GM10266 (cell line): ENCODE data around the gene LYSET.
A peak's percentile ranks its signal among the peaks of the same experiment; 100 is the strongest.
"Not testable (repeated sequence)": the region's sequence is repeated elsewhere in the genome, so short reads cannot be mapped to it uniquely, and the experiment has no call there.

ENCODE experiments used
- DNase-seq: peaks from one replicate; pipeline ENCODE4 v3.0.0; 2012; ENCODE audit errors: extremely low spot score
- TF ChIP-seq, protein P1 (sequence below): IDR thresholded peaks from 2 replicates; pipeline ENCODE4 v1.5.1; 2012; ENCODE audit warnings: mild to moderate bottlenecking, low read depth; ENCODE audit not compliant: control insufficient read depth, insufficient read depth; ENCODE audit errors: missing control alignments

The LYSET gene

DNA sequence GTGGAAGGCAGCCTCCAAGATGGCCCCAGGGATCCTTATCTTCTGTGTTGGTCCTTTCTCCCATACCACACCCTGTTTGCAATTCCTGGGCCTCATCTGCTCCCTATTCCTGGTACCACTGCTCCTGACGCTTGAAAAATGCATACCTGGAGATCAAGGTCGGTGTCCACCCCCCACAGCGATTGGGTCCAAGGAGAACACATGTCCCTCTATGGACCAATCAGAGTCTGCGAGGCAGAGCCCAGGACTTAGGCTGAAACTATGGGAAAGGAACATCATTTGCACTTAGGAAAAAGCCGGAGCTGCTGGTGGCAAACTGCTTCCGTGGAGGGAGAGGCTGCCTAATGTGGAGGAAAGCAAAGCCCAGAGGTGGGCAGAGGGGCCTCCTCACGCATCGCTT, 36.1 kb upstream of the LYSET start:
- TF ChIP-seq, protein P1, sequence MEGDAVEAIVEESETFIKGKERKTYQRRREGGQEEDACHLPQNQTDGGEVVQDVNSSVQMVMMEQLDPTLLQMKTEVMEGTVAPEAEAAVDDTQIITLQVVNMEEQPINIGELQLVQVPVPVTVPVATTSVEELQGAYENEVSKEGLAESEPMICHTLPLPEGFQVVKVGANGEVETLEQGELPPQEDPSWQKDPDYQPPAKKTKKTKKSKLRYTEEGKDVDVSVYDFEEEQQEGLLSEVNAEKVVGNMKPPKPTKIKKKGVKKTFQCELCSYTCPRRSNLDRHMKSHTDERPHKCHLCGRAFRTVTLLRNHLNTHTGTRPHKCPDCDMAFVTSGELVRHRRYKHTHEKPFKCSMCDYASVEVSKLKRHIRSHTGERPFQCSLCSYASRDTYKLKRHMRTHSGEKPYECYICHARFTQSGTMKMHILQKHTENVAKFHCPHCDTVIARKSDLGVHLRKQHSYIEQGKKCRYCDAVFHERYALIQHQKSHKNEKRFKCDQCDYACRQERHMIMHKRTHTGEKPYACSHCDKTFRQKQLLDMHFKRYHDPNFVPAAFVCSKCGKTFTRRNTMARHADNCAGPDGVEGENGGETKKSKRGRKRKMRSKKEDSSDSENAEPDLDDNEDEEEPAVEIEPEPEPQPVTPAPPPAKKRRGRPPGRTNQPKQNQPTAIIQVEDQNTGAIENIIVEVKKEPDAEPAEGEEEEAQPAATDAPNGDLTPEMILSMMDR: no peak
- no peak for DNase-seq

DNA sequence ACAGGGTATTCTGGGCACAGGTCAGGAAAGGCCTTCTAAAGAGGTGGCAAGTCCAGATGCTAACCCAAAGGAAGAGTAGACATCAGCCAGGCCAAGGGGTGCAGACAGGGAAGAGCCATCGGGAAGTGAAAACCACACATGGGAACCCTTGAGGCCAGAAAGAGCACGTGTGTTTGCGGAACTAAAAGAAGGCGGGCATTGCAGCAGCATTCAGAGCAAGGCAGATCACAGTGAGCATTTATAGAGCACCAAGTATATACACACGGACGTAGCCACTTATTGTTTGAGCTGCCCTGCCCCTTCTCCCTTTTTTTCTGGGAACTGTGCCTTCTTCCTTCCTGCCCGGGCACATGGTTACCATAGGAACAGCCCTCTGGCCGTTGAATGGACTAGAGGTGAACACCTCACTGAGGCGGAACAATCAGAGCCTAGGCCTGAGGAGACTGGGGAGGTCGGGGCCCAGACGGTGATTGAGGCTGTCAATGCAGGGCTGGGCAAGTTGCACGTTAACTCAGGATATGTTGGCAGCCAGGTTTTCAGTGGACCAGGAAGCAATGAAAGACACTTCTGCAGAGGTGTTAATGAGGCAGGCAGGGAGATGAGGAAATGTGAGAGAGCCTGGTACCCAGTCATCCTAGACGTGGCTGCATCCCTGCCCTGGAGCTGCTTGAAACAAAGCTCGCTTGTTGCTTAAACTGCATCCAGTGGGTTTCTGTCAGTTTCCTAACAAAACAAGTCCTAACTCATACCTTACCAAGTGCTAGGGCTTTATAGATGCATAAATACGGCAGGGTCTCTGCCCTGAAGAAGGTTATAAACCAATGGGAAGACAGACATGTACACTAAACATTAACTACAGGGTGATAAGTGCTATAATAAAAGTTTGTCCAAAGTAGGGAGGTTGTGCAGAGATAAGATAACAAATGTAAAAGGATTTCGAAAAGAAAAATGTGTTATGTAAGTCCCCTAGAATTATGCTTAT, 34.6 kb upstream of the LYSET start:
- no peak for DNase-seq
- TF ChIP-seq, protein P1: no peak

DNA sequence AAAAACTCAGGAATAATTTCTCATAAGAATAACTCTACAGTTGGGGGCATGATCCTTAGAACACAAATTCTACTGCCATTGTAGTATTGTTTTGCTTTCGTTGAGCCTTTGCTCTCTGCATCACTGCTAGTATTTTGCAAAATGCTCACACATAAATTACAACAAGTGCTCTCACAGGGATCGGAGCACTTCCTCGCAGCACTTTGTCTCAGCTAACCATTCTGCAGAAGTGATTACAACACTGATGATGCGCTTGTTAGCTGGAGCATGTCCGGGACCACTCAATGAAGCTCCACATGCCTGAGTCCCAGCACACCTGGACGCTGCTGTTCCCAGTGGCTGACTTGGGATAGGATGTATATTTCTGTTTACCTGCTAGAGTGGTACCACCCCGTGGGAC, 32.0 kb upstream of the LYSET start:
- no peak for DNase-seq
- TF ChIP-seq, protein P1: no peak

DNA sequence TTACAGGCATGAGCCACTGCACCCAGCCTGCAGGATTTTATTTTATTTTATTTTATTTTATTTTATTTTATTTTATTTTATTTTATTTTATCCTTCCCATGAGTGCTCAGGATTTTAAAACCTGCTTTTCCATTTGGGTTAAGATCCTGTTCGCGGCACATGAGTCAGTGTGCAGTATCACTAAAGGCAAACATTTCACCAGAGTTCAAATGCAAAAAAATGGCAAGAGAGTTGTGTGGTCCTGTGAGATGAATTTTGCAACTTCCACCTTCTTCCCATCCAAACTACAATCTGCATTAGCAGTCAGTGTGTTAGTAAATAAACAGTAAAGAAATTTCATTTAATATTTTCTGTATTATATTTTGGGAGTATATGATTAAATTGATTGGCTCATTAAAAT, 29.4 kb upstream of the LYSET start:
- DNase-seq: no peak

DNA sequence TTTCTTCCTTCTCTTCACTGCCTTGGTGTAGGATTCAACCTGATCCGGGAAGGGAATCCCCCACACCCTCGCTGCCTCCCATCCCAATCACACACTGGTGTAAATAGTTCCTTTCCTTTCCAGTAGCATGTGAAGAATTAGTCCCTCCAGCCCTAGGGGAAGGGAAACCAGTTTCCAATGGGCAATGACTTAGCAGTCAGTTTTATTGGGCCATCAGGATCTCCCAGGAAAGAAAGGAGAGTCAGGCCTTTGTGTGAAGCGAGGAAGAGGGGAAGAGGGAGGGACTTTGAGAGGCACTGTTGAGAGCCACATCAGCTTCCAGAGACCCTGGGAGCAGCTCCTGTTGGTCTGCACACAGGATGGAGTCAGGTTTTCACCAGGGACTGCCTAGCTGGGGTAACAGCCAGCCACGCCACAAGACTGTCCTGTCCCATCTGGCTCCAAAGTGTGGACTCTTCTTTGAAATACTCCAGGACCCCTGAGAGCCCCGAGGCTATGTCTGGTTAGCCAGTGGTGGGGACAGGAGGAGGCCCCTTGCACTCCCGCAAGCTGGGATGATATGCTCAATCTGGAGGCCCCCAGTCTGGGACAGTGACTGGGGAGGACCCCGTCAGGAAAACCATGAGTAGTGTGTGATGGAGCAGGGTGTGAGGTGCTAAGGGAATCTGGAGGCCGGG, 28.3 kb upstream of the LYSET start:
- TF ChIP-seq, protein P1: no peak
- no peak for DNase-seq

More for the DNA sequence above, 29.4 kb upstream of the LYSET start:
- TF ChIP-seq, protein P1: no peak

DNA sequence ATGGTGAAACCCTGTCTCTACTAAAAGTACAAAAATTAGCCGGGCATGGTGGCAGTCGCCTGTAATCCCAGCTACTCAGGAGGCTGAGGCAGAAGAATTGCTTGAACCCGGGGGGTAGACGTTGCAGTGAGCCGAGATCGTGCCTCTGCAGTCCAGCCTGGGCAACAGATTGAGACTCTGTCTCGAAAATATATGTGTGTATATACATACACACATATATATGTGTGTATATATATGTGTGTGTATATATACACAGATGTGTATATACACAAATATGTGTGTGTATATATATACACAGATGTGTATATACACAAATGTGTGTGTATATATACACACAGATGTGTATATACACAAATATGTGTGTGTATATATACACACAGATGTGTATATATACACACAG, 26.8 kb upstream of the LYSET start:
- DNase-seq: not testable (repeated sequence)

DNA sequence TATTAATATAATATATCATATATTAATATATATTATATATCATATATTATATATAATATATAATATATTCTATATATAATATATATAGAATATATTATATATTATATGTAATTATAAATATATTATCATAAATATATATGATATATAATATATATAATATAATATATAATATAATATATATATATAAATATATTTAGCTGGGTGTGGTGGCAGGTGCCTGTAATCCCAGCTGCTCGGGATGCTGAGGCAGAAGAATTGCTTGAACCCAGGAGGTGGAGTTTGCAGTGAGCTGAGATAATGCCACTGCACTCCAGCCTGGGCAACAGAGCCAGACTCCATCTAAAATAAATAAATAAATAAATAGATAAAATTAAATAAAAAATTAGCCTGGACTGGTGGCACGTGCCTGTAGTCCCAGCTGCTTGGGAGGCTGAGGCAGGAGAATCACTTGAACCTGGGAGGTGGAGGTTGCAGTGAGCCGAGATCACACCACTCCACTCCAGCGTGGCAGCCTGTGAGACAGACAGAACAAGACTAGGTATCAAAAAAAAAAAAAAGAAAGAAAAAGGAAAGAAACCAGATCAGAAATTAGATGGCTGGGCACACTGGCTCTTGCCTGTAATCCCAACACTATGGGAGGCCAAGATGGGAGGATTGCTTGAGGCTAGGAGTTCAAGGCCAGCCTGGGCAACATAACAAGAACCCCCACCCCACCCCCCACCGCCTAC, 25.3 kb upstream of the LYSET start:
- not testable (repeated sequence) for DNase-seq

DNA sequence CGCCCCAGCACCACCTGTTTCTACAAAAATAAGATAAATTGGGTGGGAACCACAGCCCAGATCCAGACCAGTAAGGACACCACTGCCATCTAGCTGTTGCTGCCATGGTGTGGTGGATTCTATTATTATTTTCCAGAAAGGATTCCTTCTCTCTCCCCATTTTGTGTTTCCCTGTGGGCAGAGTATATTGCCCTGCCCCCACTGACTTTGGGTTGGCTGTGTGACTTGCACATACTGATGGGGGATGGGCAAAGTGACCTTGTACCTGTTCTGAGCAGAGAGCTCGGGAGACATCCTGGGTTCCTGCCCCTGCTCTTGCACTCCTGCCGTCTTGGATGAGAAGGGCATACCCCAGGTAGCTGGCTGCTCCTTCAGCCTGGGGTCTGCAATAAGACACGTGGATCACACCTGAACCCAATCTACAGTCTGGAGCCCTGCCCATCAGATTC, 24.7 kb upstream of the LYSET start:
- TF ChIP-seq, protein P1: peak; percentile 50
- no peak for DNase-seq
